H9 (cell line): ENCODE results near the gene CORIN. TPM values are rescaled to one million over a fixed set of nuclear protein-coding genes. Genes with fewer than 3 reads are reported as not detected.

ENCODE experiments used
- DNase-seq: peaks from one replicate; pipeline ENCODE4 v3.0.0-alpha.2; 2017
- H2AFZ ChIP-seq: one replicate; pipeline ENCODE4 v1.6.1; 2013; ENCODE audit warnings: mild to moderate bottlenecking, low read length, control low read depth, moderate library complexity
- H2AK5ac ChIP-seq: 2 replicates; pipeline ENCODE4 v1.6.1; 2013; ENCODE audit warnings: low read length, control low read depth, mixed read lengths; ENCODE audit not compliant: insufficient read length
- H2BK120ac ChIP-seq: one replicate; pipeline ENCODE4 v1.6.1; 2013; ENCODE audit warnings: low read depth, mild to moderate bottlenecking, low read length, control low read depth, inconsistent platforms; ENCODE audit not compliant: poor library complexity, severe bottlenecking
- H2BK12ac ChIP-seq: 2 replicates; pipeline ENCODE4 v1.6.1; 2013; ENCODE audit warnings: low read length, control low read depth, mixed read lengths, low read depth; ENCODE audit not compliant: insufficient read length
- H2BK15ac ChIP-seq: 2 replicates; pipeline ENCODE4 v1.6.1; 2013; ENCODE audit warnings: low read depth, low read length, control low read depth
- H2BK20ac ChIP-seq: one replicate; pipeline ENCODE4 v1.6.1; 2013; ENCODE audit warnings: low read depth, mild to moderate bottlenecking, low read length, control low read depth, inconsistent platforms; ENCODE audit not compliant: poor library complexity, severe bottlenecking
- H2BK5ac ChIP-seq: 2 replicates; pipeline ENCODE4 v1.6.1; 2013; ENCODE audit warnings: low read length, control low read depth, mixed read lengths; ENCODE audit not compliant: insufficient read length
- H3K14ac ChIP-seq: 2 replicates; pipeline ENCODE4 v1.6.1; 2013; ENCODE audit warnings: low read length, control low read depth; ENCODE audit not compliant: insufficient read depth
- H3K18ac ChIP-seq: 2 replicates; pipeline ENCODE4 v1.6.1; 2013; ENCODE audit warnings: low read depth, mild to moderate bottlenecking, mixed read lengths, low read length, control low read depth; ENCODE audit not compliant: insufficient read length
- H3K23ac ChIP-seq: 2 replicates; pipeline ENCODE4 v1.6.1; 2013; ENCODE audit warnings: low read length, control low read depth, mixed read lengths, low read depth; ENCODE audit not compliant: insufficient read length
- H3K23me2 ChIP-seq: 2 replicates; pipeline ENCODE4 v1.6.1; 2013; ENCODE audit warnings: low read depth, mild to moderate bottlenecking, mixed read lengths, low read length, control low read depth; ENCODE audit not compliant: insufficient read length, poor library complexity, severe bottlenecking
- H3K27ac ChIP-seq: 2 replicates; pipeline ENCODE4 v1.5.1; 2013; ENCODE audit warnings: low read length, control low read depth, mixed read lengths, low read depth; ENCODE audit not compliant: insufficient read length
- H3K27me3 ChIP-seq: 2 replicates; pipeline ENCODE4 v1.6.1; 2013; ENCODE audit warnings: low read length, control low read depth, inconsistent platforms; ENCODE audit not compliant: insufficient read depth
- H3K4ac ChIP-seq: 2 replicates; pipeline ENCODE4 v1.6.1; 2013; ENCODE audit warnings: low read depth, mild to moderate bottlenecking, control low read depth, inconsistent platforms, low read length, moderate library complexity
- H3K4me1 ChIP-seq: 2 replicates; pipeline ENCODE4 v1.6.1; 2013; ENCODE audit warnings: low read length, control low read depth, inconsistent platforms; ENCODE audit not compliant: insufficient read depth
- H3K4me2 ChIP-seq: 2 replicates; pipeline ENCODE4 v1.6.1; 2013; ENCODE audit warnings: low read length, control low read depth, mixed read lengths; ENCODE audit not compliant: insufficient read length, insufficient read depth
- H3K56ac ChIP-seq: 2 replicates; pipeline ENCODE4 v1.6.1; 2013; ENCODE audit warnings: low read depth, mild to moderate bottlenecking, mixed read lengths, low read length, control low read depth; ENCODE audit not compliant: insufficient read length
- H3K79me1 ChIP-seq: 2 replicates; pipeline ENCODE4 v1.6.1; 2013; ENCODE audit warnings: low read depth, mild to moderate bottlenecking, moderate library complexity, low read length, control low read depth, inconsistent platforms; ENCODE audit not compliant: insufficient read depth, poor library complexity, severe bottlenecking
- H3K79me2 ChIP-seq: 2 replicates; pipeline ENCODE4 v1.6.1; 2013; ENCODE audit warnings: low read length, control low read depth, inconsistent platforms; ENCODE audit not compliant: insufficient read depth
- H3K9ac ChIP-seq: 2 replicates; pipeline ENCODE4 v1.6.1; 2013; ENCODE audit warnings: low read length, control low read depth, mixed read lengths; ENCODE audit not compliant: insufficient read length; ENCODE audit errors: extremely low read depth
- H3K9me3 ChIP-seq: one replicate; pipeline ENCODE4 v1.6.1; 2013; ENCODE audit warnings: low read depth, low read length, inconsistent platforms; ENCODE audit not compliant: control insufficient read depth
- H3T11ph ChIP-seq: one replicate; pipeline ENCODE4 v1.6.1; 2013; ENCODE audit warnings: mild to moderate bottlenecking, low read length, control low read depth, inconsistent platforms
- H4K20me1 ChIP-seq: one replicate; pipeline ENCODE4 v1.6.1; 2013; ENCODE audit not compliant: control insufficient read depth, insufficient read length, insufficient read depth
- H4K5ac ChIP-seq: 2 replicates; pipeline ENCODE4 v1.6.1; 2013; ENCODE audit warnings: low read depth, mild to moderate bottlenecking, mixed read lengths, low read length, control low read depth; ENCODE audit not compliant: insufficient read length
- H4K8ac ChIP-seq: replicated peaks from 2 replicates; pipeline ENCODE4 v1.6.1; 2013; ENCODE audit warnings: low read length, control low read depth, mixed read lengths, low read depth; ENCODE audit not compliant: insufficient read length
- H4K91ac ChIP-seq: 2 replicates; pipeline ENCODE4 v1.6.1; 2013; ENCODE audit warnings: low read depth, mild to moderate bottlenecking, moderate library complexity, mixed read lengths, low read length, control low read depth; ENCODE audit not compliant: insufficient read length
- H3K27ac Mint-ChIP-seq, 3 experiments: 2 replicates in 2 of 3; 3 replicates in 1 of 3; pipeline ENCODE4 v1.8.0; 2020 to 2021; ENCODE audit warnings: mixed read lengths in 3 of 3, mild to moderate bottlenecking in 1 of 3, moderate library complexity in 1 of 3
- H3K27me3 Mint-ChIP-seq: 2 replicates; pipeline ENCODE4 v1.8.0; 2021; ENCODE audit warnings: low read depth, mild to moderate bottlenecking, moderate library complexity, mixed read lengths
- H3K36me3 Mint-ChIP-seq, 3 experiments: 2 replicates in 2 of 3; 3 replicates in 1 of 3; pipeline ENCODE4 v1.8.0; 2020 to 2021; ENCODE audit warnings: low read depth in 3 of 3, mixed read lengths in 3 of 3; ENCODE audit not compliant: insufficient read depth in 1 of 3
- H3K4me1 Mint-ChIP-seq, 2 experiments: 2 replicates each; pipeline ENCODE4 v1.8.0; 2020; ENCODE audit warnings: mixed read lengths in 2 of 2
- H3K4me3 Mint-ChIP-seq, 2 experiments: 2 replicates in 1 of 2; 3 replicates in 1 of 2; pipeline ENCODE4 v1.8.0; 2020 to 2021; ENCODE audit warnings: mild to moderate bottlenecking in 2 of 2, mixed read lengths in 2 of 2, moderate library complexity in 1 of 2
- H3K9me3 Mint-ChIP-seq, 2 experiments: 2 replicates in 1 of 2; 3 replicates in 1 of 2; pipeline ENCODE4 v1.8.0; 2020; ENCODE audit warnings: mild to moderate bottlenecking in 2 of 2, mixed read lengths in 2 of 2, moderate library complexity in 1 of 2
- WGBS: extraction: QIAGEN DNeasy Blood & Tissue Kit; methylation state at CpG from one replicate; pipeline ENCODE4 v1.1.7; 2013; ENCODE audit warnings: missing lambda C conversion rate, low lambda C conversion rate, mixed read lengths; ENCODE audit not compliant: insufficient read length; ENCODE audit errors: extremely low coverage; 5-methylcytosine and 5-hydroxymethylcytosine counted together
- total RNA-seq: library from RNA; stranded (reverse); gene quantifications from 2 replicates; pipeline ENCODE4 v1.2.1, GENCODE V29; 2021
- TF ChIP-seq, protein P1 (sequence below): fragments of 200-600 bp; sonication (generic); conservative IDR thresholded peaks from 3 replicates; pipeline ENCODE4 v1.8.0; 2021; ENCODE audit warnings: antibody characterized with exemption, mild to moderate bottlenecking

Gene CORIN
- total RNA-seq, 1 experiment from 2014 or later: 0.39 TPM

DNA sequence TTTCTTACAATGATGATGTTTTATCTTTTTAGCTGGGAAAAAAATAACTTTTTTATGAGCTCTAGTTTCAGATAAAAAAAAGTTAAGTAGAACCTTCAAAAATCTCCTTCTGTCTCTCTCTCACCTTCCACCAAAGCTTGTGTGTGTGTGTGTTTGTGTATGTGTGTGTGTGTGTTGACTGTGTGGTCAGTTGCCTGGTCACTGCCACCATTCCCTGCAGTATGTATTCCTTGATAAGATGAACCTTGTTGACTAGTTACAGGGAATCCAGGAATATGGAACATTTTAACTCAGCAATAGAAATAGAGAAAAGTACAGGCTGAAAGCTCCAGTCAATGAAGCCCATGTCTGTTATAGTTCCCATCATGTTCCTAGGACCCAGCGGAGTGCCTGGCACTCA, 143.5 kb downstream of the CORIN start:
- WGBS: no CpG with 5 or more reads among the region's 1 CpG

More for the DNA sequence above, 143.5 kb downstream of the CORIN start:
- Histone ChIP-seq H3K9me3 (no peaks in the 10 kb centered on the region), H2AFZ (no peak overlapping the region), H4K91ac (no peak overlapping the region), H3K27me3 (no peaks in the 10 kb centered on the region), H3K14ac (no peak overlapping the region), H2BK15ac (no peak overlapping the region), H3K27ac (no peak overlapping the region), H4K8ac (no peak overlapping the region), H3K4ac (no peak overlapping the region), H3K23ac (no peak overlapping the region), H3K79me2 (no peaks in the 10 kb centered on the region), H4K5ac (no peak overlapping the region), H3K56ac (no peak overlapping the region), H3K4me1 (no peaks in the 10 kb centered on the region; the same call in 1 of the 2 replicates), H3T11ph (no peak overlapping the region), H2AK5ac (no peak overlapping the region), H2BK12ac (no peak overlapping the region), H3K23me2 (no peaks in the 10 kb centered on the region), H2BK20ac (no peak overlapping the region), H2BK5ac (no peak overlapping the region), H2BK120ac (no peak overlapping the region), H3K9ac (no peak overlapping the region), H3K4me2 (no peak overlapping the region), H3K79me1 (no peaks in the 10 kb centered on the region), H4K20me1 (no peaks in the 10 kb centered on the region), H3K18ac (no peak overlapping the region)
- Mint-ChIP-seq H3K4me1 (peaks cover 6% of the 10 kb centered on the region in 2 experiments), H3K4me3 (no peak overlapping the region), H3K36me3 (no peaks in the 10 kb centered on the region), H3K9me3 (no peaks in the 10 kb centered on the region), H3K27me3 (no peaks in the 10 kb centered on the region; the same call in 1 of the 2 replicates), H3K27ac (no peak overlapping the region)
- TF ChIP-seq, protein P1, sequence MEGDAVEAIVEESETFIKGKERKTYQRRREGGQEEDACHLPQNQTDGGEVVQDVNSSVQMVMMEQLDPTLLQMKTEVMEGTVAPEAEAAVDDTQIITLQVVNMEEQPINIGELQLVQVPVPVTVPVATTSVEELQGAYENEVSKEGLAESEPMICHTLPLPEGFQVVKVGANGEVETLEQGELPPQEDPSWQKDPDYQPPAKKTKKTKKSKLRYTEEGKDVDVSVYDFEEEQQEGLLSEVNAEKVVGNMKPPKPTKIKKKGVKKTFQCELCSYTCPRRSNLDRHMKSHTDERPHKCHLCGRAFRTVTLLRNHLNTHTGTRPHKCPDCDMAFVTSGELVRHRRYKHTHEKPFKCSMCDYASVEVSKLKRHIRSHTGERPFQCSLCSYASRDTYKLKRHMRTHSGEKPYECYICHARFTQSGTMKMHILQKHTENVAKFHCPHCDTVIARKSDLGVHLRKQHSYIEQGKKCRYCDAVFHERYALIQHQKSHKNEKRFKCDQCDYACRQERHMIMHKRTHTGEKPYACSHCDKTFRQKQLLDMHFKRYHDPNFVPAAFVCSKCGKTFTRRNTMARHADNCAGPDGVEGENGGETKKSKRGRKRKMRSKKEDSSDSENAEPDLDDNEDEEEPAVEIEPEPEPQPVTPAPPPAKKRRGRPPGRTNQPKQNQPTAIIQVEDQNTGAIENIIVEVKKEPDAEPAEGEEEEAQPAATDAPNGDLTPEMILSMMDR: no peak
- no peak for DNase-seq
